HG03457 (cell line): ENCODE data around the gene RAB31.

ENCODE experiments used
- ATAC-seq: cut with Tn5 transposase; IDR thresholded peaks from one replicate; pipeline ENCODE4 v1.9.1; 2021; ENCODE audit warnings: moderate number of reproducible peaks; ENCODE audit not compliant: unreplicated experiment

RAB31 gene

DNA sequence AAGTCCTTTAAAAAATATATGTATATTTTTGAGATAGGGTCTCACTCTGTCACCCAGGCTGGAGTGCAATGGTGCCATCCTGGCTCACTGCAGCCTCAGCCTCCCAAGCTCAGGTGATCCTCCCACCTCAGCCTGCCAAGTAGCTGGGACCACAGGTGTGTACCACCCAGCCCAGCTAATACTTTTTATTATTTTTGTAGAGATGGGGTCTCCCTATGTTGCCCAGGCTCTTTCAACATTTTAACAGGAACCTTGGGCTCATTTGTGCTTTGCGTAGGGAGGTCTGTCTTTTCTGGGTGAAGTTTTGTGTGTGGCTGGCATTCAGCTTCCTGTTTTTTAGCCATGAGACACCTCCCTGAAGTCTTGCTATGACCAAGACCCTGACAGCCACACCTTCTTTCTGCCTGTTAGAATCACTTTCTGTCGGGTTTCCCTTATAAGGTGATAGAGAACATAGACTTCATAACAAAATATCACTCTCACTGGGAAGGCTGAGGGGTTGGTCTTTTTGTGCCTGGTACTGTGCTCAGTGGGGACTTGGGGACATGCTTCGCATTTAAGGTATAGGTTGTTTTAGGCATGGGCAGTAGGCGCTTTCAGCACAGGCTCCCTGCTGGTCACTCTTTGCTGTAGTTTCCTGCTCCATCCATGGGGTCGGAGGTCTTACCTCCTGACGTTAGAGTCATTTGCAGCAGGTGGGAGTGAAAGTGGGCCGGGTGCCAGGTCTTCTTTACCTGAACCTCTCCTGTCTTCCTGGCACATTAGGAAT is 3.4 kb downstream of the RAB31 start:
- peak; percentile 50 for ATAC-seq

DNA sequence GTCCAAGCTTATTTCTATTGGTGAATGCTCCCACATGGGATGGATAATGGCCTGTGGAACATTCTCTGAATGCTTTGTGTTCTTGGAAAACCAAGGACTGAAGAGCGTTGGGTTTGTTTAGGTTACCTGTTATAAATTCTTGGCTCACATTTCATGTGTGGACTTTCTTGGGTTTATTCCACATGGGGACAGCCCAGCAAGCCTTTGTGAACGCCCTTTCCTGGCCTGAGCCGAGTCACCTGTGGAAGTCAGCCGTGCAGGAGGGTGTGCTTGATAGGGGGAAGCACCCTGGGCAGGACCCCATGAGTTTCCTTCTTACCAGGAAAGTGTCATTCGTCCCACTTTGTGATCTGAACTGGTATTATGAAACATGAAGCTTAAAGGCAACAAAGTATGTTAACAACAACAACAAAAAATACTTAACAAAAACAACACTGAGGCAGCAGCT is 4.1 kb downstream of the RAB31 start:
- no peak for ATAC-seq

DNA sequence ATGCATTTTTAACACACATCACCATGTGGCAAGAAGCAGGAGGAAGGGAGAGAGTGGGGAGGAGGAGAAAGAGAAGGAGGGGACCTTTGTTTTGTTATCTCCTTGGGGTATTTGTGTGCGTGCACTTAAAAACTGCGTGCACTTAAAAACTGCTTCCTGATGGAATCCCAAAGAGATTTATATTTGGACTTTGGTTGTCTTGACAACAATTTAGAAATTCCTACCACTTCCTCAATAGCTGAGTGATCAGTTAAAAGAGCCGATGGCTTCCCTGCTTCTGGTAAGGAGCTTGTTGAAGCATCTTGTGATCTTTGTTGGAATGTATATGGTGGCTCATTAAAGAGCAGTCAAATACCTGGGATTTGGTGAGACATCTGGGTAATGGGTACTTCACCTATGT is 4.5 kb downstream of the RAB31 start:
- ATAC-seq, result no peak

DNA sequence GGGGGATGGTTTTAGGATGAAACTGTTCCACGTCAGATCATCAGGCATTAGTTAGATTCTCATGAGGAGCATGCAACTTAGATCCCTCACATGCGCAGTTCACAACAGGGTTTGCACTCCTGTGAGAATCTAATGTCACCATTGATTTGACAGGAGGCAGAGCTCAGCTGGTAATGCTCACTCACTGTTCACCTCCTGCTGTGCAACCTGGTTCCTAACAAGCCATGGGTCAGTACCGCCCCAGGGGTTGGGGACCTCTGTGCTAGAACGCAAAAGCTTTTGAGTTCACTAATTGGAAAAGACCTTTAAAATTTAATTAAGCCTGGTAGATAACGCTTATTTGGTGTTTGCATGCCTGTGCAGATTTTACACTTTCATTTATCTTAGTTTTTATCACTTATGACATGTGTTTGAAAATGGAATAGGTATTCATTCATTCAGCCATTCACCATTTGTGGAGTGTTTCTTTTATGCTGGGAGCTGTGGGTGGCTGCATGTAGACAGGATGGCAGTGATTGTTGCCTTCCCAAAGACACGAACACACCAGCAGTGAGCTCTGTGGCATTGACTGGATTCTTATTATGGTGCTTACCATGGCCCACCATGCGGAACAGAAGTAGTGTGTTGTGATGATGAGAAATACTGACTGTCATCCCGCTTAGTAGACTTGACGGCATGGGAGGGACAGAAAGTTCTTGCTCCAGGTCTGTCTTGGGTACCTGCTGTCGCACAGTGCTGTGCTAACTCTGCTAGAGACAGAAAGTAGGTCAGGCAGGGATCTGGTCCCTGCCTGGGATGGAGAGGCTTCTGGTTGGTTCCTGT is 6.4 kb downstream of the RAB31 start:
- no peak for ATAC-seq

DNA sequence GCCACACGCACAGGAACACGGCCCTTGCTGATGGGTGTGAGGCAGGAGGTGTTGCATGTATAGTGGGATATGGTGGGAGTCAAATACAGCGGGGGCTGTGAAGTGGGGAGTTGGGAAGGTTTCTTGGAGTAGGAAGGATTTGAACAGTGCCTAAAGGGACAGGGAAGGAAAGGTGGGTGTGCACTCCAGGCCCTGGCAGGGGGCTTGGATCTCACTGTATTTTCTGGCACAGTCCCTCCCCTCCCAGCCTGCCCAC is 6.9 kb downstream of the RAB31 start:
- ATAC-seq, result no peak

DNA sequence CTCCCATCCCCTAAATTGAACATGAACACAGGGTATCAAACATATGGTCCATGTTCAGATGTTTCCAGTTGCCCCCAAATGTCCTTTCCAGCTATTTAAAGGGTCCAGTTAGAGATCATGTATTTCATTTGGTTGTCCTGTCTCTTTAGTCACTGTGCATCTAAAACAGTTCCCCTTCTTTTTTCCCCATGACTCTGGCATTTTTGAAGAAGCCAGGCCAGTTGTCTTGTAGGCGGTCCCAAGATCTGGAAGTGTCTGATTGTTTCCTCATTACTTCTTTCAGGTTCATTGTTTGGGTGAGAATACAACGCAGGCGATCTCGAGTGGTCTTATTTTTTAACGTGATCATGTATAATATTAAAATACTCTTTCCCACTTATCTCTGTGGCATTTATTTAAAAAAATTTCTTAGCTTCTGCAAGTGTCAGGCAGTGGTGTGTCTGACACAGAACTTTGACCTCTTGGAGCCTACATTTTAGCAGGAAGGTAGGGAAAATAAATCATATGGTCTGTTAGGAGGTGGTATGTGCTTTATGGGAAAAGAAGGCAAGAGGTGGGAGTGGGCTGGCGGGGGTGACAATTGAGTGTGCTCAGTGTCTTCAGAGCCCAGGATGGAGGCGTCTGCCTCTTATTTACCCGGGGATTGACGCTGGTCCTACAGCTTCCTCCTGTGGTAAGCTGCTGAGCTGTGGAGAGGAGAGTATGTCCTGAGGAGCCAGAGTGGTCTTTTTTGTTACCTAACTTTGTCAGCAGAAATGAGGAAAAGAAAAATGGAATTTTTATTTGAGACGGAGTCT is 8.1 kb downstream of the RAB31 start:
- ATAC-seq, result no peak

DNA sequence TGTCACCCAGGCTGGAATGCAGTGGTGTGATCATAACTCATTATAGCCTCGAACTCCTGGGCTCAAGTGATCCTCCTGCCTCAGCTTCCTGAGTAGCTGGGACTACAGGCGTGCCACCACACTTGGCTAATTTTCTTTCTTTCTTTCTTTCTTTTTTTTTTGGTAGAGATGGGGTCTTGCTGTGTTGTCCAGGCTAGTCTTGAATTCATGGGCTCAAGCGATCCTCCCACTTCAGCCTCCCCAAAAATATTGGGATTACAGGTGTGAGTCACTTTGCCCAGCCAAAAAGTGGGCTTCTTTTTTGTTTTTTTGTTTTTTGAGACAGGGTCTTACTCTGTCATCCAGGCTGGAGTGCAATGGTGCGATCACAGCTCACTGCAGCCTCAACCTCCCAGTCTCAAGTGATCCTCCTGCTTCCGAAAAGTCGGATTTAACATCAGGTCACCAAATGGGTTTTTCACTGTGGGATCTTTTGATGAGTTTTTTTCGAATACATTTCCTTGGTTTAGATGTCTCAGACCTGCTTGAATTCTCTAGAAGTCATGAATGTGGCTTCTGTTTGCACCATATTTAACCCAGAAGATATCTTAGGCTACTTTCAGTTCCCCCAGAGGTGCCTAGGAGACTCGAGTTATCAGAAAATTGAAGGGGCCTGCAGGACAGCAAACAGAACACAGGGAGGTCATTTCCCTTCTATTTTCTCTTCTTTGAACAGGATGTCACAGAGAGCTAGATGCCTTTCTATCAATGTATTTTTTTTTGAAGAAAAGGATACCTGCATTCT is 8.9 kb downstream of the RAB31 start:
- no peak for ATAC-seq

DNA sequence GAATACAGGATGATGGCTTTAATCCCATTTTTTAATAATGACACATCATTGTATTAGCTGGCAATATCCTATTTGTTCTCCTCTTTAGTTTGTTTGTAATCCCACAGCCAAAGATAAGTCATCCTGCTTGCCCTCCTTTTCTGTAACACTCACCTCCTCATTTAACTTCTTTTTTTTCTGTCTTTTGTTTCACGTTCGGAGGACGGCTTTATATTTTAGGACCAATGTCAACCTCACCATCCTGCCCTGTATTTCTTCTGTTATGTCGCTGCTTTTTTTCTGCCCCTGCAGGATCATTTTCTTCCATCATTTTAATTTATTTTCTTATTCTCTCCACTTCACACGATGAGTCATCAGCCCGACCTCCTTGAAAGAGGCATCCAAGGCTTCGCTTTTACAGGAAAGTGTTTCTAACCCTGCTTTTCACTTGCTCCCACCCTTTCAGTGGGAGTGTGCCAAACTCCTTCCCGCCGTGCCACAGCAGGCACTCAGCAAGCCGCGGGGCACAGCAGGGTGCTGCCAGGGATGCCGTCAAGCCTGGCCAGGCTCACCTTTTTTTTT is 11.4 kb downstream of the RAB31 start:
- no peak for ATAC-seq

DNA sequence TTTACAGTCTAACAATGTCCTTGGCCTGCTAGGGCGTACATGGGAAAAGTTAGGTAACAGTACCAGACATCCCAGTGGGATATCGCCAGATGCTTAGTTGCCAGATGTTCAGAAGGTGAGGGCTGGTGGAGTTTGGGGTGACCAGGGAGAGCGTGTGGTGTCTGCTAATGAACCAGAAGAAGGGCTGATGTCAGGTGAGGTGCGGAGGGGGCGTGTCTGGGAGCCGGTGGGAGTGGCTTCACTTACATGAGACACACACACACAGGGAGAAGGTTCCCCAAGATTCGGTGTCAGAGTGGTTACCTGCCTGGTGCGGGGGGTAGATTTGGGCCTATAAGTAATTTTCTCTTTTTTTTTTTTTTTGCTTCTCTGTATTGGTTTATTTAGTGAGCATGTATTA is 12.2 kb downstream of the RAB31 start:
- ATAC-seq, result no peak

DNA sequence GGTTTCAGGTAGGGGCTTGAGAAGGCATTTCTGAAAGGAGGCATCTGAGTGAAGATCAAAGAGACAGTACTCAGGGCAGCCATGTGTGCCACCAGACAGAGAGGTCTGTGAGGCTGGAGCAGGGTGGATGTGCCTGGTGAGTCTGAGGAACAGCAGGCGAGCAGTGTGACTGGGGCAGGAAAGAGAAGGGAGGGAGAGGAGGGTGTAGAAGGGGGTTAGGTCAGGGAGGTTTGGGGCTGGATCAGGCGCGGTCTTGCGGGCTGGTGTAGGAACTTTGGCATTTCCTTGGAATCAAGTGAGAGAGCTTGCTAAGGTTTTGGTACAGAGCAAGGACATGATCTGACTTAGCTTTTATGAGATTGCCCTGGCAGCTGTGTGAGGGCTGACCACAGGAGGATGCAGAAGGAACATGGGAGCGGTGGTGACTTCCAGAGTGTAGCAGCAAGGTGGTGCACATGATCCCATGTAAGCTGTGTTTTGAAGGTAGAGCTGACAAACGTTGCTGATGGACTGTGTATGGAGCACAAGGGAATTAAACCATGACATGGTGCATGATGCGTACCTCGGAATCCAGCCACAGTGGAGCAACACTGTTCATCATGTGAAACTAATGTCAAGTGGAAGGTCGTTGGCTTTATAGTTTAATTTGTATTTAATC is 13.9 kb downstream of the RAB31 start:
- ATAC-seq, result no peak

DNA sequence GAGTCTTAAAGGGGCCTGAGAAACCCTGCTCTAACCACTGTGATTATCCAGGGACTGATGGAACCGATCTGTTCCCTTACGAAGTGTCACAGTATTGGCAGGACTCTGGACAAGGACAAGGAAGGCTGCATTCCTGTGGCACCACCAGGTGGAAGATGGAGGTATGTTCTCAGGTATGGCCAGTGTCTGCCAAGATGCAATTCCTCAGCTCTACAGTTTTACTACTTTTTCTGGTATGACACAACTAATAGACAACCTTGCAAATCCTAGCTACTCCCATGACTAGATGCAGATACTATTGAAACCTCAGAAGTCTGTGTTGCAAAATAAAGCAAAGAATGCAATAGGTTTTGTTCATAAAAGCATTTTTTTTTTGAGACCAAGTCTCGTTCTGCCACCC is 14.6 kb downstream of the RAB31 start:
- no peak for ATAC-seq

DNA sequence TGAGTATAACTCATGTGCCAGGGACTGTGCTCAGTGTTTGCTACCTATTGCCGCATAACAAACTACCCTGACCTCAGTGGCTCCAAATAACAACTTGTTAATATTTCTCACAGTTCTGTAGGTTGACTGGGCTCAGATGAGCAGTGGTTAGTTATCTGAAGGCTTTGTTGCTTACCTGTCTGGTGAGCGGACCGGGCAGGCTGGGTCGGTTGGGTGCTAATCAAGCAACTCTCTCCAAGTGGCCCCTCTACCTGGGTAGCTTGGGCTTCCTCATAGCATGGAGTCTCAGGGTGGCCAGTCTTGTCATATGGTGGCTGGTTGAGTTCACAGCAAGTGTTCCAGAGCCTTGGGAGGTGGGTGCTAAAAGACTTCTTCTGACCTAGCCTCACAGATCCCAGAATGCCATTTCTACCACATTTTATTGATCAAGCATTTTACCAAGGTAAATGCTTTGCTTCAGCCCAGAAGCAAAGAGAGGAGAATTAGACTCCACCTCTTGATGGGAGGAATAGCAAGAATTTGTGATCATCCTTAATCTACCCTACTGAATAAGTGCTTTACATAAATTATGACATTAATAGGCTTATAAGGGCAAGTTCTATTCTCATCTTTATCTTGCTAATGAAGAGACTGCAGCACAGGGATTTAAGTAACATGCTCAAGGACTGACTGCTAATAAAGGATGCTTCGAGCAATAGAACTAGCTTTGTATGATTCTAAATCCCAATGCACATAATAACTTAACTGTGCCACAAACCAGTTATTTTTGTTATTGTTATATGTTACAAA is 16.9 kb downstream of the RAB31 start:
- no peak for ATAC-seq

DNA sequence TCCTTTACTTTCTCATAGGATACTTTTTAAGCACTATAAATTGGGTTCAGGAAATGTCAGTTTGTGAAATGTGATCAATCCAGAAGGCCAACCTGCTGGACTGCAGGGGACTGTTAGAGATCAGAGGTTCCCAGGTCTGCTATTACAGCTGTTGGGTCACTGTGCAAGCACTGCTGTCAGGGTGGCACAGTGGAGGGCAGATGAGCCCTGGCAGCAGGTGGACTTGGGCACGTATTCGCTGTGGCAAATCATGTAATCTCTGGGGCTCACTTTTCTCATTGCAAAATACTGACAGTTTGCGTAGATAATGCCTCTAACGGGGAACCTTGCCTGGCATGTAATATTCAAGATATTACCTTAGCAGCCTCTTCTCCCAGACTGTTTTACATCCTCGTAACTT is 18.1 kb downstream of the RAB31 start:
- ATAC-seq, result no peak

DNA sequence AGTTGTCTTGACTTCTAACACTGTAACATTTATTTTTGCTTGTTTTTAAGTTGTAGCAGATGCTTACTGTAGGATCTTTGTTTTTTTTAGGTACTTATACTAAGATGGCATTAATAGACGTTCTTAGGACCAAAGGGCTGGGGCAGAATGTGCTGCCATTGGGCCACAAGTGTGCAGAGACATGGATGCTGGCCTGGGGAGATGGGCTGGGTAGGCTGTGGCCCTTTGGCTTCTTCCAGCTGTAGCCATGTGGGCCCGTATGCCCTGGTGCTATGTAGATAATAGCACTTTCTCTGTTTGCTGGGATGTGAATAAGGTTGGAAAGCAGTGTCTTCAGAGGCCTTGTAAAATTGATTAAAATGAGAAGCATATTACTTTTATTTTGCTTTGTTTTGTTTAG is 18.8 kb downstream of the RAB31 start:
- no peak for ATAC-seq

DNA sequence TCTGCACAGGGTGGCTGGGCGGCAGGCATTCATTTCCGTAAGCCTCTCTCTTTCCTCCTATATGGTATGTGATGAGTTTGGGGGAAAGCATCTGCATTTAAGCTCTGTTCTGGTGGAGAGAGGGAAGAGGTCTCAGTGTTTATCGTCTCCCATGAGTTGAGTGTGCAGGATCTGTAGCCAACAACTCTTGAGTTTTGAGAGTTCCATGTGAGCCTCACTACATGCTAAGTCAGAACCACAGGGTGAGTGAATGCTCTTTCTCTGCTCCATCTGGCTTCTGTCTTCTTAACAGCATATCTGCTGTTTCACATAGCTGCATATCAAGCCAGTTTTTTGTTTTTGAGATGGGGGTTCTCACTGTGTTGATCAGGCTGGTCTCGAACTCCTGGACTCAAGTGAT is 22.7 kb downstream of the RAB31 start:
- ATAC-seq, result no peak

DNA sequence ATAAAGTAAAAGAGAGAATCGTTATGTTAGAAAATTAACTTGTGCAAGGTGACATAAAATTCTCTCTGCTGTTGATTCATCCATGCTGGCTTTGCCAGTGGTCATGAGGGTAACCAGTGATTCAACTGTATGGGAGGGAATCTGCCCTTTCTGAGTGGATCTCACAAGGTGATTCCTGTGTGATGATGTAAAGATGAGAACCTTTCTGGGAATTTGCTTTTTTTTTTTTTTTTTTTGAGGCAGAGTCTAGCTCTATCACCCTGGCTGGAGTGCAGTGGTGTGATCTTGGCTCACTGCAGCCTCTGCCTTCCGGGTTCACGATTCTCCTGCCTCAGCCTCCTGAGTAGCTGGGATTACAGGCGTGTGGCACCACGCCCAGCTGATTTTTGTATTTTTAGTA is 23.3 kb downstream of the RAB31 start:
- no peak for ATAC-seq

DNA sequence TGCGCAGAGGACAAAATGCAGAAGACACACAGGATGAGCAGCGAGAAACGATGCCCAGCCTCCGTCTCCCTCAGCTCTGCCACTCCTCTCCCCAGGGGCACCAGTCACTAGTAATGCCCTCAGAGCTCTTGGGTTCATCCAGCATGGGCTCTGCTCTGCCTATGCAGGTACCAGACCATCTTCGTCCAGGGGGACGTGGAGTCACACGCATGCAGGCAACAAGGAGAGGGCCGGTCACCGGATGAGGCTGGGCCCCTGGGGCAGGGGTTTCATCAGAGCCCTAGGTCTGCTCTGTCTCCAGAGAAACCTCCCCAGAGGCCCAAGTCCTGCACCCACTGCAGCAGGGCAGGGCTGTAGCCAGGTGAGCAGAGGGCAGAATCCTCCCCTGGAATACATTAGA is 23.9 kb downstream of the RAB31 start:
- no peak for ATAC-seq

DNA sequence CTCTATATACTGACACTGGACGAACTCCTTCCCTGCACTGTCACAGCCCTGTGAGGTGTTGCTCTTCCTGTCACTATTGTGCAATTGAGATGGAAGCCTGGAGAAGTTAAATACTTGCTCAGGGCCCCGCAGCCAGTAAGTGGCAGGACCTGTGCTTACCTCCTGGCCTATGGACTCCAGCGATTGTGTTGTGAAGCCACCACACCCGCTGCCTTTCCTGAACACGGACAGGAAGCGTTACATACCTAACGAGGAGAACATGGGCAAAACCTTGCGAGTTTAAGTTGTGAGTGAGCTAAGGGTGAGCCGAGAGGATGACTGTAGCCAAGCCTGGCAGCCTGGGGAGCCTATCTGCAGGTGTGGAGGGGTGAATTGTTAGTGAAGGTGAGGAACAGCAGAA is 26.1 kb downstream of the RAB31 start:
- ATAC-seq, result no peak

DNA sequence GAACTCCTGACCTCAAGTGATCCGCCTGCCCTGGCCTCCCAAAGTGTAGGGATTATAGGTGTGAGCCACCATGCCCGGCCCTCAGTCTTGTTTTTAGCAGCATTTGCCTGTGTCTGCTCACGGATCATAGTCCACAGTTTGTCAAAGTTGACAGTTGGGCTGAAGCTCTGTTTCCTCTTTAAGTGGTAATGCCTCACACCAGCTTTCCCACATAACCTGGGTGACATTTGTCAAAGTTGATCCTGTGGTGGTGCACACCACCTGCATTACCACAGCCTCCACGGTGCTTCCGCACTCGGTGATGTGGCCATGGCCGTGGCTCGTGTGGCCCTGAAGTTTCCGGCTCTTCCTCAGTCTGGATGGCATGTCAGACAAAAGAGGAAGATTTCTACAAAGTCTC is 27.1 kb downstream of the RAB31 start:
- ATAC-seq, result no peak
